K562 (cell line): ENCODE measurements around the gene PPM1E. TPM values are rescaled to one million over a fixed set of nuclear protein-coding genes. Genes with fewer than 3 reads are reported as not detected.
A peak's percentile ranks its signal among the peaks of the same experiment; 100 is the strongest.
"Not testable (repeated sequence)": the region's sequence is repeated elsewhere in the genome, so short reads cannot be mapped to it uniquely, and the experiment has no call there.

Experiments used
- ATAC-seq: fragments of 200-7000 bp; cut with Tn5 transposase; 3 replicates; pipeline ENCODE4 v1.9.1; 2020; ENCODE audit warnings: moderate library complexity
- BruUV-seq: library from RNA; stranded (reverse); fragments of 400-500 nt; replicated peaks from 2 replicates; lab custom pipeline; 2021; lab: Mats Ljungman, UMichigan
- CTCF ChIA-PET: fragments of 300-600 bp; formaldehyde crosslinking; extraction: SDS; loops from one replicate; lab custom pipeline; 2021; ENCODE audit warnings: low intra/inter-chr PET ratio; lab: Yijun Ruan, JAX
- POLR2A ChIA-PET: fragments of 300-600, 350-650 bp; sonication (Branson Sonifier 250); formaldehyde crosslinking; extraction: SDS; loops from one replicate; lab custom pipeline; 2021; ENCODE audit warnings: antibody characterized with exemption, inconsistent platforms; lab: Yijun Ruan, JAX
- DNase-seq, 4 experiments: peaks; one replicate each; pipeline versions ENCODE4 v3.0.0 to v3.0.0-alpha.2; 2011 to 2018; ENCODE audit warnings: low spot score in 3 of 4, mixed read lengths in 3 of 4; ENCODE audit errors: extremely low read depth in 1 of 4
- FAIRE-seq: peaks from 2 replicates; lab custom pipeline; 2011; peaks lifted over from hg19 to GRCh38; lab: Jason Lieb, UNC
- H2AFZ ChIP-seq: 2 replicates; pipeline ENCODE4 v1.6.0; 2011; ENCODE audit warnings: low read depth, low read length, control low read depth, inconsistent platforms
- H3K27ac ChIP-seq: fragments of 200-600 bp; 3 replicates; pipeline ENCODE4 v1.8.0; 2011; ENCODE audit warnings: low read depth, mild to moderate bottlenecking, control low read depth, inconsistent platforms, low read length, moderate library complexity, mixed read lengths; ENCODE audit errors: extremely low read depth
- H3K27me3 ChIP-seq, 2 experiments: fragments of 300-600 bp in 1 of 2; 2 replicates in 1 of 2; 3 replicates in 1 of 2; pipeline versions ENCODE4 v1.6.0 to v1.8.0; 2011; ENCODE audit warnings: inconsistent platforms in 2 of 2, low read length in 2 of 2, mild to moderate bottlenecking in 1 of 2, mixed read lengths in 1 of 2, moderate library complexity in 1 of 2; ENCODE audit not compliant: control insufficient read depth in 2 of 2, insufficient read depth in 2 of 2
- H3K36me3 ChIP-seq: fragments of 300-600 bp; 3 replicates; pipeline ENCODE4 v1.8.0; 2011; ENCODE audit warnings: mild to moderate bottlenecking, low read length, inconsistent platforms; ENCODE audit not compliant: control insufficient read depth, insufficient read depth
- H3K4me1 ChIP-seq, 2 experiments: fragments of 200-600 bp in 1 of 2; replicated peaks in 1 of 2; 2 replicates in 1 of 2; 3 replicates in 1 of 2; pipeline versions ENCODE4 v1.5.1 to v1.8.0; 2011; ENCODE audit warnings: inconsistent platforms in 2 of 2, low read length in 2 of 2, mild to moderate bottlenecking in 1 of 2, mixed read lengths in 1 of 2, moderate library complexity in 1 of 2; ENCODE audit not compliant: control insufficient read depth in 2 of 2, insufficient read depth in 2 of 2
- H3K4me2 ChIP-seq: 2 replicates; pipeline ENCODE4 v1.6.1; 2011; ENCODE audit warnings: low read length, control low read depth, inconsistent platforms, mixed read lengths; ENCODE audit not compliant: insufficient read depth
- H3K4me3 ChIP-seq: fragments of 200-600 bp; sonication (generic), shearing (Covaris generic); 2 replicates; pipeline ENCODE4 v1.5.1; 2016; ENCODE audit warnings: control low read depth, inconsistent platforms
- H3K79me2 ChIP-seq: fragments of 200-600 bp; 3 replicates; pipeline ENCODE4 v1.8.0; 2011; ENCODE audit warnings: low read length, inconsistent platforms; ENCODE audit not compliant: control insufficient read depth, insufficient read depth
- H3K9ac ChIP-seq, 2 experiments: 2 replicates each; pipeline versions ENCODE4 v1.6.0 to v1.6.1; 2011; ENCODE audit warnings: low read depth in 2 of 2, low read length in 2 of 2, control low read depth in 1 of 2, inconsistent platforms in 1 of 2, mild to moderate bottlenecking in 1 of 2, mixed read lengths in 1 of 2; ENCODE audit not compliant: insufficient read depth in 1 of 2
- H3K9me1 ChIP-seq: one replicate; pipeline ENCODE4 v1.6.0; 2011; ENCODE audit warnings: inconsistent platforms, mild to moderate bottlenecking, low read length, moderate library complexity; ENCODE audit not compliant: control insufficient read depth, insufficient read depth
- H3K9me3 ChIP-seq: replicated peaks from 2 replicates; pipeline ENCODE4 v1.5.1; 2011; ENCODE audit warnings: low read depth, low read length, inconsistent platforms; ENCODE audit not compliant: control insufficient read depth, insufficient read depth
- H4K20me1 ChIP-seq: replicated peaks from 2 replicates; pipeline ENCODE4 v1.6.1; 2011; ENCODE audit warnings: low read length, inconsistent platforms, mixed read lengths; ENCODE audit not compliant: control insufficient read depth, insufficient read depth
- ADNP ChIP-seq: fragments of 200-800 bp; sonication (Bioruptor generic); IDR thresholded peaks from 2 replicates; pipeline ENCODE4 v1.6.1; 2016; ENCODE audit warnings: missing genetic modification characterization, missing compliant biosample characterization
- BCOR ChIP-seq: fragments of 450-650 bp; IDR thresholded peaks from 2 replicates; pipeline ENCODE4 v1.6.1; 2016
- RBM25 ChIP-seq: fragments of 200-400 bp; formaldehyde crosslinking; IDR thresholded peaks from 2 replicates; pipeline ENCODE4 v1.6.1; 2018; ENCODE audit warnings: low read length, low read depth, moderate library complexity; ENCODE audit not compliant: severe bottlenecking
- ZNF146 ChIP-seq: IDR thresholded peaks from one replicate; pipeline ENCODE4 v1.6.1; 2018; ENCODE audit warnings: missing compliant biosample characterization; ENCODE audit not compliant: unreplicated experiment
- WGBS: fragments of 100-300 bp; shearing (Covaris generic); methylation state at CpG from one replicate; pipeline ENCODE4 v1.1.6; 2016; ENCODE audit warnings: low coverage, mixed read lengths; ENCODE audit not compliant: insufficient coverage; ENCODE audit errors: missing lambda C conversion rate; 5-methylcytosine and 5-hydroxymethylcytosine counted together
- in situ Hi-C: fragments of 300-500 bp; cut with MboI; formaldehyde crosslinking; loops from 4 replicates; pipeline ENCODE4 v1.15.0; 2018; ENCODE audit warnings: inconsistent platforms, mixed read lengths
- intact Hi-C: fragments of 100-400 bp; cut with micrococcal nuclease; formaldehyde crosslinking; loops from 2 replicates; pipeline ENCODE4 v1.14.2; 2022
- polyA plus RNA-seq, 8 experiments: library from polyadenylated mRNA; depleted of rRNA in 4 of 8; stranded (reverse) in 5 of 8; unstranded in 3 of 8; fragments of >200 nt; fragmentation: Nextera tagmentation in 2 of 8; fragmentation: Illumina TruSeq in 1 of 8; extraction: Ambion mirVana in 2 of 8; extraction: Trizol in 1 of 8; gene quantifications; 2 replicates each; pipeline versions ENCODE4 v1.2.1 to v1.2.3, GENCODE V29; 2011 to 2014; ENCODE audit warnings: inconsistent platforms in 1 of 8, missing spikeins in 1 of 8
- total RNA-seq, 7 experiments: library from RNA; depleted of rRNA in 6 of 7; stranded (reverse); fragments of >200 nt in 6 of 7; fragmentation: Illumina TruSeq in 2 of 7; extraction: Trizol in 2 of 7; gene quantifications; 2 replicates each; pipeline versions ENCODE4 v1.2.1 to v1.2.3, GENCODE V29; 2011 to 2021; ENCODE audit warnings: low replicate concordance in 1 of 7
- TF ChIP-seq, protein P1 (sequence below), 3 experiments: fragments of 200-800 bp in 1 of 3; fragments of 250-450 bp in 1 of 3; fragments of 450-650 bp in 1 of 3; sonication (Bioruptor Pico) in 1 of 3; sonication (Bioruptor generic) in 1 of 3; formaldehyde crosslinking in 1 of 3; IDR thresholded peaks; 2 replicates each; pipeline versions ENCODE4 v1.6.1 to v1.8.0; 2016 to 2022; ENCODE audit warnings: mild to moderate bottlenecking in 2 of 3, missing genetic modification characterization in 2 of 3, missing compliant biosample characterization in 1 of 3, moderate library complexity in 1 of 3

PPM1E gene
- total and polyA plus RNA-seq, 9 of the 15 experiments (the other 6 are each of a cell fraction or from before 2014, with no cell fraction given): 1.0 to 5.7 (median 4.7) TPM

DNA sequence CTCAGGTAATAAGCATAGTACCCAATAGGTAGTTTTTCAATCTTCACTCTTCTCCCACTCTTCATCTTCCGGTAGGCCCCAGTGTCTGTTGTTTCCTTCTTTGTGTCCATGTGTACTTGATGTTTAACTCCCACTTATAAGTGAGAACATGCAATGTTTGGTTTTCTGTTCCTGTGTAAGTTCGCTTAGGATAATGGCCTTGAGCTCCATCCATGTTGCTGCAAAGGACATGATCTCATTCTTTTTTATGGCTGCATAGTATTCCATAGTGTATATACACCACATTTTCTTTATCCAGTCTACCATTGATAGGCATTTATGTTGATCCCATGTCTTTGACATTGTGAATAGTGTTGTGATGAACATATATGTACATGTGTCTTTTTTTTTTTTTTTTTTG lies 38.9 kb downstream of the PPM1E start:
- TF ChIP-seq RBM25 (peak; percentile 48), ADNP (tag) (peak; percentile 47; the same call in 1 of the 2 replicates), ZNF146 (CRISPR knock-in tag) (peak; percentile 98), BCOR (peak; percentile 58)
- TF ChIP-seq, protein P1, sequence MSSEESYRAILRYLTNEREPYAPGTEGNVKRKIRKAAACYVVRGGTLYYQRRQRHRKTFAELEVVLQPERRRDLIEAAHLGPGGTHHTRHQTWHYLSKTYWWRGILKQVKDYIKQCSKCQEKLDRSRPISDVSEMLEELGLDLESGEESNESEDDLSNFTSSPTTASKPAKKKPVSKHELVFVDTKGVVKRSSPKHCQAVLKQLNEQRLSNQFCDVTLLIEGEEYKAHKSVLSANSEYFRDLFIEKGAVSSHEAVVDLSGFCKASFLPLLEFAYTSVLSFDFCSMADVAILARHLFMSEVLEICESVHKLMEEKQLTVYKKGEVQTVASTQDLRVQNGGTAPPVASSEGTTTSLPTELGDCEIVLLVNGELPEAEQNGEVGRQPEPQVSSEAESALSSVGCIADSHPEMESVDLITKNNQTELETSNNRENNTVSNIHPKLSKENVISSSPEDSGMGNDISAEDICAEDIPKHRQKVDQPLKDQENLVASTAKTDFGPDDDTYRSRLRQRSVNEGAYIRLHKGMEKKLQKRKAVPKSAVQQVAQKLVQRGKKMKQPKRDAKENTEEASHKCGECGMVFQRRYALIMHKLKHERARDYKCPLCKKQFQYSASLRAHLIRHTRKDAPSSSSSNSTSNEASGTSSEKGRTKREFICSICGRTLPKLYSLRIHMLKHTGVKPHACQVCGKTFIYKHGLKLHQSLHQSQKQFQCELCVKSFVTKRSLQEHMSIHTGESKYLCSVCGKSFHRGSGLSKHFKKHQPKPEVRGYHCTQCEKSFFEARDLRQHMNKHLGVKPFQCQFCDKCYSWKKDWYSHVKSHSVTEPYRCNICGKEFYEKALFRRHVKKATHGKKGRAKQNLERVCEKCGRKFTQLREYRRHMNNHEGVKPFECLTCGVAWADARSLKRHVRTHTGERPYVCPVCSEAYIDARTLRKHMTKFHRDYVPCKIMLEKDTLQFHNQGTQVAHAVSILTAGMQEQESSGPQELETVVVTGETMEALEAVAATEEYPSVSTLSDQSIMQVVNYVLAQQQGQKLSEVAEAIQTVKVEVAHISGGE (CRISPR knock-in tag; IDR thresholded peaks at IDR 0.05): peak in 1 of 3 experiments; percentile 52; a peak in 1 of 6 replicates
- intact Hi-C loops, DNase-seq, BruUV-seq, FAIRE-seq, H3K4me3 ChIP-seq, CTCF ChIA-PET, H3K9me1 ChIP-seq, H4K20me1 ChIP-seq, H3K9me3 ChIP-seq, H3K79me2 ChIP-seq, H3K27ac ChIP-seq, H3K36me3 ChIP-seq, in situ Hi-C loops, H3K4me2 ChIP-seq, ATAC-seq, POLR2A ChIA-PET, H3K9ac ChIP-seq, H3K27me3 ChIP-seq, H3K4me1 ChIP-seq, H2AFZ ChIP-seq: not testable (repeated sequence)
- WGBS: 62% methylated on average over 2 of the region's 2 CpGs
